HL-60/S4 treated with retinoic acid at 250 ng/mL for 4 days and 3 days (cell line): ENCODE data around the gene STPG4.
"Not testable (repeated sequence)": the region's sequence is repeated elsewhere in the genome, so short reads cannot be mapped to it uniquely, and the experiment has no call there.

ENCODE experiments used
- in situ Hi-C: fragments of 300-500 bp; cut with MboI; formaldehyde crosslinking; loops from 2 replicates; pipeline ENCODE4 v1.7.0; 2022; ENCODE audit warnings: low sequenced_read_pairs

The STPG4 gene

DNA sequence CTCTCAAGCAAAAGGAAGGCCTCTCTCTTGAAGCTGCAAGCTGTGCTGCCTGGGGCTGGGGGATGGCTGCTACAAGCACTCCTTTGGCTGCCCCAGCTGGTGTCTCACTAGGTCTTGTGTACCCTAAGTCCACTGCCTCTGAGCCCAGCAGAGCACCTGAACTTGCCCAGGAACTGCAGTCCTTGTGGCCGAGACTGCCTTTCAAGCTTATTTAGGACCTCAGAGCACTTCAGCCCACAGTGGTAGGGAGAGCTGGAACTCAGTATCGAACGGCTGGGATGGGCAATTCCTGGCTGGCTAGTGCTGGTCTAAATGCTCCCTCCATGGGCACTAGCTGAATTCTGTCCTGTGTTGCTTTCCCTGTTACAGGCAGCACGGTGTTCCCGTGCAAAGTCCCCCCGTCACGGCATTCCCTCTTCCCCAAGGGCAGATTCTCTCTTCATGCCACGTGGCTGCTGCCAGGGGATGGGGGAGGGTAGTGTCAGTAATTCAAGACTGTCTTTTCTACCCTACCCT is 25.9 kb downstream of the STPG4 start:
- in situ Hi-C loops = no loop called here

GRCh38 chr2:47128705-47129104 is 26.4 kb downstream of the STPG4 start:
- in situ Hi-C loops = no loop called here

DNA sequence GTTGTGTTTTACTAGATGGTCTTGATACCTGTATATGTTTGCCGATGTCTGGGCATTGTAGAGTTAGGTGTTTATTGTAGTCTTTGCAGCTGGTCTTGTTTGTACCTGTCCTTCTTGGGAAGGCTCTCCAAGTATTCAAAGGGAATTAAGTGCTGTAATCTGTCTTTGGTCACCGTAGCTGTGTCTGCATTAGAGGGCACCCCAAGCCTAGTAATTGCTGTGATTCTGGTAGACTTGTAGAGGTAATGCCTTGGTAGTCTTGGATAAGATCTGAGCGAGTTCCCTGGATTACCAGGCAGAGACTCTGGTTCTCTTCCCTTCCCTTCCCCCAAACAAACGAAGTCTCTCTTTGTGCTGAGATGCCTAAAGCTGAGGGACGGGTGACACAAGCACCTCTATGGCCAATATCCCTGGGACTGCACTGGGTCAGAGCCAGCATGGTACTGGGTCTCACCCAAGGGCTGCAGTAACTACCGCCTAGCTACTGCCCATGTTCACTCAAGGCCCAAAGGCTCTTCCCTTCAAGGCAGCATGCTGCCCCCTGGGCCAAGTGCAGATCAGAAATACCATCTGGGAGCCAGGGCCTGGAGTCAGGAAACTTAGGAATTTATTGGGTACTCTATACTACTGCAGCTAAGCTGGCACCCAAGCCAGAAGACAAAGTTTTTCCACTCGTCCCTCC is 27.1 kb downstream of the STPG4 start:
- in situ Hi-C loops = no loop called here

DNA sequence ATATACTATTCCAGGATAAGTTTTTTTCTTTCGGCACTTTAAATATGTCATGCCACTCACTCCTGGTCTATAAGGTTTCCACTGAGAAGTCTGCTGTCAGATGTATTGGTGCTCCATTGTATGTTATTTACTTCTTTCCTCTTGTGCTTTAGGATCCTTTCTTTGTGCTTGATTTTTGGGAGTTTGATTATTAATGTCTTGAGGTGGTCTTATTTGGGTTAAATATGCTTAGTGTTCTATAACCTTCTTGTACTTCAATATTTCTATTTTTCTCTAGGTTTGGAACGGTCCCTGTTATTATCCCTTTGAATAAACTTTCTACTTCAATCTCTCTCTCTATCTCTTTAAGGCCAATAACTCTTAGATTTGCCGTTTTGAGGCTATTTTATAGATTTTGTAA is 28.3 kb downstream of the STPG4 start:
- in situ Hi-C loops = no loop called here

- in situ Hi-C loops = not testable (repeated sequence)
Measured at GRCh38 chr2:47124740-47125139, 30.4 kb downstream of the STPG4 start.

DNA sequence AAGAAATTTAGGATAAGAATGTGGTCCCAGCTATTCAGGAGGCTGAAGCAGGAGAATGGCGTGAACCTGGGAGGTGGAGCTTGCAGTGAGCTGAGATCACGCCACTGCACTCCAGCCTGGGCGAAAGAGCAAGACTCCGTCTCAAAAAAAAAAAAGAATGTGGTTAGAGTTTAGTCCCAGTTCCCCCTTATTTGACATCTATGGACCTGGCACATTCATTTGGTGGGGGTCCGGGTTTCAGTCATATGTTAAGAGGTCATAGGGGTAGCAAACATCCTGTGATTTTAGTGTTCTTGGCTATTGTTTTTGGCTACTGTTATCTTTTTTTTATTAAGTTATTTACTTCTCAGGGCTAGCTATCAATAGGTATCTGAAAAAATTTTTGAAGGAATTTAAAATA is 34.7 kb downstream of the STPG4 start:
- in situ Hi-C loops = not testable (repeated sequence)

DNA sequence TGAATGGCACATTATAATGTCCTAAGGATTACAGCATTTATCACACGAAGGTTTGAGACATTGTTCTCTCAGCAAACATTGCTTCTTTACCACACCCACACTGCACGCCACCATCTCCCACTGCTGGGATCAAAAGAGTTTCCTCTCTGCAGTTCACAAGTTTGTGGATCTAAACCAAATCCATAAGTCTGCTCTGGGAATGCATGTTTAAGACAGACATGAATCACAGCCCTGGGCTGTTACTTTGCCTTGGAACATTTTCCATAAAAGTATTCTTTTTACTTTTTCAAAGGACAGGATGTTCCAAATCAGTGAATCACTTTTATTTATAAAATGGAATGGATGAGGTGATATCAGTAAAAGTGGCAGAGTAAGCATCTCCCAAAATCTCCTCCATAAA is 36.1 kb downstream of the STPG4 start:
- in situ Hi-C loops = no loop called here

DNA sequence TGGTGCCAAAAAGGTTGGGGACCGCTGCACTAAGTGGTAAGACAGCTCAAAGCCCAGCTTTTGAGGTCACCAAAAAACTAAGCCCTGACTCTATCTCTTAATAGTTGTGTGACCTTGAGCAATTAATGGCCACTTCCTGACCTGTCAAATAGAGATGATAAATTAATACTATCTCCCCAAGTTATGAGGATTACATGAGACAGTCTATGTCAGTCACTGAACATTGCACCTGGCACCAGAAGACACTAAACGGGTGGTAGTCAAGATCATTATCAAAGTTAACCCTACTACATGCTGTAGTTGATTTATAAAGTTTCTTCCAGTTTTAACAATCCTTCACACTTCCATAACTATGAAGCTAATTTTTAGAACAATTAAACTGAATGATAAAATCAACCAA is 36.5 kb downstream of the STPG4 start:
- in situ Hi-C loops = no loop called here

GRCh38 chr2:47112665-47113435 is 42.3 kb downstream of the STPG4 start:
- in situ Hi-C loops = no loop called here

DNA sequence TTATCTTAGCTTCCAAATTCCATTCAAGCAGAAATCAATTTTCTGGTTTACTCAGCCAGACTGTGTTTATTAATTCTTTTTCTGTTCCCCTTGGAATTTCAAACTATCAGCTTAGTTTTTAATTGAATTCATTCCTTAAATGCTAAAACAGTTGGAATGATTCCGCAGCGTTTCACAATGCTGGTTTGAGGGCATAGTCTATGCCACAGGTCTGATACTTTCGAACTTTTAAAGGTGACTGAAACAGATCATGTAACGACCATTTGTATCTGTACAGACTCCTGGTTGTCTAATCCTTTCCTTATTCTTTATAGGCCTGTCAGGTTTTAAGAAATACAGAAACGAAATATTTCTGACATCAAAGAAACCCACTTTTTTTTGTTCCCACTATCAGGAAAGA is 45.4 kb downstream of the STPG4 start:
- in situ Hi-C loops = no loop called here

- in situ Hi-C loops = no loop called here
Measured at GRCh38 chr2:47109007-47109375, 46.1 kb downstream of the STPG4 start.

DNA sequence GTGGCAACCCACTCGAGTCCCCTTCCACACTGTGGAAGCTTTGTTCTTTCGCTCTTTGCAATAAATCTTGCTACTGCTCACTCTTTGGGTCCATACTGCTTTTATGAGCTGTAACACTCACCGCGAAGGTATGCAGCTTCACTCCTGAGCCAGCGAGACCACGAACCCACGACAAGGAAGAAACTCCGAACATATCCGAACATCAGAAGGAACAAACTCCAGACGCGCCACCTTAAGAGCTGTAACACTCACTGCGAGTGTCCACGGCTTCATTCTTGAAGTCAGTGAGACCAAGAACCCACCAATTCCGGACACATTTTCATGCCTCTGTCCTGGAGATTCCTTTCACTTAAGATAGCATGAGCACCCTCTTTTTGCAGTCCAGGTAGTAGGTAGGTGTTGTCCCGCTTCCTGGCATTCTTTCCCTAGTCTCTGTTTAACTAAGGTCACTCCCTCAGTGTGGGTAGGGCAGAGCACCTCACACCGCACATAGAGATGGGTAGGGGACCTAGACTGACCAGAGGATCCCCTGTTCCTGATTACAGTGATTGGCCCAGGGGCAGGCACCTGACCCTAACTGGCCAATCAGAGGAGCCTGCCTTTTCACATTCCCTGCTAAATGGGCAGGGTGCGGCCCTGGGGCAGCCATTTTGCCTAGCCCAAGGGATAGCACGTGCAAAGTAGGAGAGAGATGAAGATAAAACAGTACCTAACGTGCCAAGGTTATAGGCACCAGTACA is 46.7 kb downstream of the STPG4 start:
- in situ Hi-C loops = not testable (repeated sequence)

DNA sequence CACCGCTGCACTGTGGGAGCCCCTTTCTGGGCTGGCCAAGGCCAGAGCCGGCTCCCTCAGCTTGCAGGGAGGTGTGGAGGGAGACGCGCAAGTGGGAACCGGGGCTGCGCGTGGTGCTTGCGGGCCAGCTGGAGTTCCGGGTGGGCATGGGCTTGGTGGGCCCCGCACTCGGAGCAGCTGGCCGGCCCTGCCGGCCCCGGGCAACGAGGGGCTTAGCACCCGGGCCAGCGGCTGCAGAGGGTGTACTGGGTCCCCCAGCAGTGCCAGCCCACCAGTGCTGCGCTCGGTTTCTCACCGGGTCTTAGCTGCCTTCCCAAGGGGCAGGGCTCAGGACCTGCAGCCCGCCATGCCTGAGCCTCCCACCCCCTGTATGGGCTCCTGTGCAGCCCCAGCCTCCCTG is 47.9 kb downstream of the STPG4 start:
- in situ Hi-C loops = not testable (repeated sequence)

DNA sequence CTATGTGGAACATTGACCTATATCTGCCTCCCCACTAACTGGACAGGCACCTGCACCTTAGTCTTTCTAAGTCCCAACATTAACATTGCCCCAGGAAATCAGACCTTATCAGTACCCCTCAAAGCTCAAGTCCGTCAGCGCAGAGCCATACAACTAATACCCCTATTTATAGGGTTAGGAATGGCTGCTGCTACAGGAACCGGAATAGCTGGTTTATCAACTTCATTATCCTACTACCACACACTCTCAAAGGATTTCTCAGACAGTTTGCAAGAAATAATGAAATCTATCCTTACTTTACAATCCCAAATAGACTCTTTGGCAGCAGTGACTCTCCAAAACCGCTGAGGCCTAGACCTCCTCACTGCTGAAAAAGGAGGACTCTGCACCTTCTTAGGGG is 48.9 kb downstream of the STPG4 start:
- in situ Hi-C loops = not testable (repeated sequence)

DNA sequence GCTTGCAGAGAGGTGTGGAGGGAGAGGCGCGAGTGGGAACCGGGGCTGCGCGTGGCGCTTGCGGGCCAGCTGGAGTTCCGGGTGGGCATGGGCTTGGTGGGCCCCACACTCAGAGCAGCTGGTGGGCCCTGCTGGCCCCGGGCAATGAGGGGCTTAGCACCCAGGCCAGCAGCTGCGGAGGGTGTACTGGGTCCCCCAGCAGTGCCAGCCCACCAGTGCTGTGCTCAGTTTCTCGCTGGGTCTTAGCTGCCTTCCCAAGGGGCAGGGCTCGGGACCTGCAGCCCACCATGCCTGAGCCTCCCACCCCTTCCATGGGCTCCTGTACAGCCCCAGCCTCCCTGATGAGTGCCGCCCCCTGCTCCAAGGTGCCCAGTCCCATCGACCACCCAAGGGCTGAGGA is 55.4 kb downstream of the STPG4 start:
- in situ Hi-C loops = not testable (repeated sequence)

- in situ Hi-C loops = no loop called here
Measured at GRCh38 chr2:47098953-47099352, 56.2 kb downstream of the STPG4 start.

GRCh38 chr2:47097563-47097962 is 57.5 kb downstream of the STPG4 start:
- in situ Hi-C loops = no loop called here

- in situ Hi-C loops = no loop called here
Measured at GRCh38 chr2:47096451-47096850, 58.7 kb downstream of the STPG4 start.

DNA sequence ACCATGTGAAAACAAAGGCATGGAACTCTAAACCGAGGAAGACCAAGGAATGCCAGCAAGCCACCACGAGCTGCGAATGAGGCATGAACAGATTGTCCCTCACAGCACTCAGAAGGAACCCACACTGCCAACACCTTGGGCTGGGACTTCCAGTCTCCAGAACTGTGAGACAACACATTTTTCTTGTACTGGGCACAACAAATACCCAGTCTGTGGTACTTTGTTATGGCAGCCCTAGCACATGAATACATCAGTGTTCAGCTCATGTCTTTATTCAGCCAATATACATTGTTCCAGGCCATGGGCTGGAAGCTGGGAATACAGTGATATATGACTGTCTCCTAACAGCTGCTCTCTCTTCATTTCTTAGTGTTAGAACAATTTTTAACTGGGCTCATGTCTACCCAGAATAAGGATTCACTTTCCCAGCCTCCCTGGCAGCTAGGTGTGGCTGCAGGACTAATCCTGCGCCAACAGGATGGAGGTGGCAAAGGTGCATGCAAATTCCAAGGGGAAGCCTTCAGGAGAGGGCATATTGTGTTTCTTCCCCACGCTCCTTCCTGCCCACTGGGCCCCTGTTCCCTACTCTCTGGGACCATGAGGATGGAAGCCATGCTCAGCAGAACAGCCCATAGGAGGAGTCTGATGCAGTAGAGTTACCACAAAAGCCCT is 59.6 kb downstream of the STPG4 start:
- in situ Hi-C loops = no loop called here

DNA sequence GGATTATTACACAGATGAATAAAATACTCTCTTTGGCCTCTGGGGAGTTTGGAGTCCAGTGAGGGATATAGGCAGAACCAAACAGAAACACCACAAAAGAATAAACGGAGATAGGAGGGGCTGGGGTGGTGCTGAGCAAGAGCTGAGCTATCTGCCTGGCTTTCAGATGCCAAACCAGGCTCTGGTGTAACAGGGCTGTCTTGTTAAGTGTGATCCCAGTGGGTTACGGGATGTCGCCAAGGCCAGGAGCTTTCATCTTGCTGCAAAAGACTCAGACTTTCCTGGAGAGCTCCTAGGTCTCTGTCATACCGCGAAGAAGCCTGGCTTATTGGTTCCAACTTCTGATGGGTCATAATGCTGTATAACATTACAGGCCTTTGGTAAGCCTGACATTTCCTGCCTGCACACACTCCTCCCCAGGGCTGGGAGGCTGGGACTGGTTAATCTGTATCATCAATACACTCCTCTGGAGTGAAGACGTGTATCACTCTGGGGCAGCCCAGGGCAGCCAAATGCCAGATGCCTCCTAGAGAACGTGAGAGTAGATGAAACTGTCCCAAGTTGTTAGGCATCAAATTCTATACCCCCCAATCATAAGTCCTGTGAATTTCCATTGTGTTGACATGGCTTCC is 60.5 kb downstream of the STPG4 start:
- in situ Hi-C loops = no loop called here

DNA sequence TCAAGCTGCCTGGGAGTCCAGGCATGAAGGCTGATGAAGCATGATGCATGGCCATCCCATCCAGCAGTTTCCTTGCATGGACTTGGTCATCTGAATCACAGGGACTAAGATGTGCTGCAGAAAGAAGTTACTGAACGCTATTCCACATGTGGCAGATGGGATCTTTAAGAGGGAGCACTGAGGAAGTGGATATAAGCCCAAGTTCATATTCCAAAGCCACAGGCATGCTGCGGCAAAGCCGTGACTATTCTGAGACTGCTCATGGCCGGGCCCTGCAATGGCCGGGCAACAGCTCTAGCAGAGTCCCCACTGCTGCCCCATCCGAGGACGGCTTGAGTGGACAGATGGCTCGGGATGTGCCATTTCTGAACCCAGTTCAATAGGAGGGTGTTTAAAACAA is 61.5 kb downstream of the STPG4 start:
- in situ Hi-C loops = no loop called here
